GM12892 (cell line): ENCODE results near the gene NCAPD2.

Experiments used
- POLR2A ChIP-seq: IDR thresholded peaks from 2 replicates; pipeline ENCODE4 v1.6.1; 2011; ENCODE audit warnings: low read depth, low read length, control low read depth
- POLR2AphosphoS5 ChIP-seq: IDR thresholded peaks from 2 replicates; pipeline ENCODE4 v1.6.1; 2011; ENCODE audit warnings: low read depth, low read length, control low read depth

- TF ChIP-seq POLR2A (no peak), POLR2AphosphoS5 (no peak)
These were observed 13.4 kb downstream of the NCAPD2 start for GRCh38 chr12:6507102-6507998.
